C4-2B (cell line): ENCODE results near the gene ARV1.

Source experiments
- CTCF ChIP-seq: fragments of 450-650 bp; conservative IDR thresholded peaks from 2 replicates; pipeline ENCODE4 v1.5.1; 2017; ENCODE audit warnings: mild to moderate bottlenecking
- ZFX ChIP-seq: fragments of 450-650 bp; IDR thresholded peaks from 2 replicates; pipeline ENCODE4 v1.6.1; 2017

DNA sequence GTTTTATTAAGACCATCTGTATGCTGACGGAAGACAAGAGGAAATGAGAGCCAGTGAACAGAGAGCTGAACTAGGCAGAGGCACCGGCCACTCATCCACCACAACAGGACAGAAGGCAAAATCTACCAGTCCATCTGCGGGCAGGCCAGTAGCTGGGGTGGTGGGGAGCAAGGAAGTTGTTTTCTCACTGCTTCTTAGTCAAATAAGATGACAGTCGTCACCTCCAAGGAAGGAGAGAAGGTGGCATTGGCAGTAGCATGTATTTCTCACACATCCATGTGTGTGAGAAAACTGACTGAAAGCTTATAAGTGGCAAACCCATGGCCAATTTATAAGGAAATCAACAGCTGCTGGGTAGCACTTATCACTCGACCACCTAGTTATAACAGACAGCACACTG, 8.5 kb upstream of the ARV1 start:
- TF ChIP-seq CTCF = no peak
- TF ChIP-seq ZFX = no peak
